ENCODE measurements around the gene KCNG2.

Gene KCNG2

GRCh38 chr18:79768745-79769144 lies 29.0 kb upstream of the KCNG2 start:
- CTCF ChIA-PET: no interaction called here
- TF ChIP-seq CTCF (IDR thresholded peaks at IDR 0.05; ENCODE audit: insufficient read depth, low read length, missing control alignments): no peak
- POLR2A ChIA-PET: no interaction called here
- DNase-seq (ENCODE audit: low read depth, low spot score): no peak
- no peak overlapping the region for H3K4me3 ChIP-seq (ENCODE audit: low read depth, low read length)

- no peak for TF ChIP-seq CTCF (IDR thresholded peaks at IDR 0.05; ENCODE audit: insufficient read depth, low read length, missing control alignments)
- DNase-seq (ENCODE audit: low read depth, low spot score): no peak
- ChIA-PET POLR2A (no interaction called here), CTCF (interaction anchor here (0.9 kb wide), 1 partner anchor 22 kb away, joined by 3 read pairs; no protein-coding TSS in a partner anchor)
- no peak overlapping the region for H3K4me3 ChIP-seq (ENCODE audit: low read depth, low read length)
Observed at GRCh38 chr18:79769698-79770500, 27.8 kb upstream of the KCNG2 start.

- no peak for TF ChIP-seq CTCF (IDR thresholded peaks at IDR 0.05; ENCODE audit: insufficient read depth, low read length, missing control alignments)
- ChIA-PET POLR2A (no interaction called here), CTCF (interaction anchor here (0.9 kb wide), 1 partner anchor 21 kb away, joined by 3 read pairs; no protein-coding TSS in a partner anchor)
- DNase-seq (ENCODE audit: low read depth, low spot score): no peak
- no peak overlapping the region for H3K4me3 ChIP-seq (ENCODE audit: low read depth, low read length)
Observed at GRCh38 chr18:79770501-79770815, 27.3 kb upstream of the KCNG2 start.

GRCh38 chr18:79770826-79771225 lies 26.9 kb upstream of the KCNG2 start:
- DNase-seq (ENCODE audit: low read depth, low spot score): no peak
- TF ChIP-seq CTCF (IDR thresholded peaks at IDR 0.05; ENCODE audit: insufficient read depth, low read length, missing control alignments): no peak
- POLR2A ChIA-PET: no interaction called here
- H3K4me3 ChIP-seq (ENCODE audit: low read depth, low read length): no peak overlapping the region
- CTCF ChIA-PET: interaction anchor here (0.9 kb wide), 1 partner anchor 21 kb away, joined by 3 read pairs; no protein-coding TSS in a partner anchor

- H3K4me3 ChIP-seq (ENCODE audit: low read depth, low read length): no peak overlapping the region
- POLR2A ChIA-PET: no interaction called here
- no peak for DNase-seq (ENCODE audit: low read depth, low spot score)
- no peak for TF ChIP-seq CTCF (IDR thresholded peaks at IDR 0.05; ENCODE audit: insufficient read depth, low read length, missing control alignments)
- CTCF ChIA-PET: no interaction called here
Observed at GRCh38 chr18:79771446-79772107, 26.2 kb upstream of the KCNG2 start.

GRCh38 chr18:79772108-79772864 lies 25.5 kb upstream of the KCNG2 start:
- ChIA-PET CTCF (no interaction called here), POLR2A (no interaction called here)
- H3K4me3 ChIP-seq (ENCODE audit: low read depth, low read length): no peak overlapping the region
- no peak for DNase-seq (ENCODE audit: low read depth, low spot score)
- no peak for TF ChIP-seq CTCF (IDR thresholded peaks at IDR 0.05; ENCODE audit: insufficient read depth, low read length, missing control alignments)
